Uterus (tissue), 2 donors: ENCODE measurements around the gene PANK3.

ENCODE experiments used
- CTCF ChIP-seq, 4 experiments: fragments of 200-600 bp in 2 of 4; fragments of 450-650 bp in 2 of 4; sonication (generic) in 2 of 4; IDR thresholded peaks; one replicate each; pipeline ENCODE4 v1.5.1; 2016 to 2019; ENCODE audit warnings: antibody characterized with exemption in 4 of 4, mild to moderate bottlenecking in 2 of 4, moderate library complexity in 1 of 4
- POLR2A ChIP-seq, 2 donors: fragments of 450-650 bp; IDR thresholded peaks; one replicate each; pipeline ENCODE4 v1.6.1; 2016; ENCODE audit warnings: antibody characterized with exemption in 2 of 2, mild to moderate bottlenecking in 1 of 2, moderate library complexity in 1 of 2

GRCh38 chr5:168602517-168602916 lies 23.3 kb upstream of the PANK3 start:
- TF ChIP-seq CTCF (IDR thresholded peaks at IDR 0.05): no peak
- TF ChIP-seq POLR2A (IDR thresholded peaks at IDR 0.05): no peak
